B cell (primary cell): ENCODE measurements around the gene SZT2.

Experiments used
- CTCF ChIP-seq: fragments of 200-600 bp; IDR thresholded peaks from one replicate; pipeline ENCODE4 v1.8.0; 2022; ENCODE audit warnings: antibody characterized with exemption, mild to moderate bottlenecking
- EZH2 ChIP-seq: IDR thresholded peaks from 2 replicates; pipeline ENCODE4 v1.6.1; 2012; ENCODE audit warnings: borderline replicate concordance, low read depth, mild to moderate bottlenecking, moderate library complexity, low read length; ENCODE audit not compliant: insufficient read depth, poor library complexity, severe bottlenecking

DNA sequence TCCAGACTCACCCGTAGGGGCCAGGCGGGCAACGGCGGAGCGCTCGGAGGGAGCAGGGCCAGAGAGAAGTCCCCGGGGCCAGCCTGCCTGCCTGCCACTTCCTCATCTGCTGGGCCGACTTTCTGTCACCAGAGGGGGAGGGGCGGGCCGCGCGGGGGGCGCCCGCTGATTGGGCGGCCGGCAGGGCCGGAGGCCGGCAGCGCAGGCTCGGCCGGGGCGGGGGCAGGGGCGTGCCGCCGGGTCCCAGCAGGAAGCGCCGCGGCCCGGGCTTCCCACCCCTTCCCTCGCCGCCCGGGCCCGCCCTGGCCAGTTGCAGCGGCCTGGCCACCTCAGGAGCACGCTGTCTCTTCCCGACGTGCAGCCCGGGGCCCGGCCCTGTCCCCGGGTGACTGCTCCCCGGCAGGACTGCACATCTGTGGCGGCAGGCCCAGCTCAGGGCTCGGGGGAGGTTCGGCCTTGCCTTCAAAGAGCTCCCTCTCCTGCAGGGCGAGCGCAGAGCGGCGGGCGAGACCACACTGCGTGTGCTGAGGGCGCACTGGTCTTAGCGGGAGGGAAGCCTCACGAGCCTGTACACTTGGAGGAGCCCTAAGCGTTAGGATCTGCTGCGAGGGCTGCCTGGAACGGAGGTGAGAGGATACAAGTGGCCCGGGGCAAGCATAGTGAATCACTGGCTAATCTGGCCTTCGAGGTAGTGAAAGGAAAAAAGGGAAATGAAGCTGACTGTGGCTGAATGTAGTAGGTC is 21.6 kb upstream of the SZT2 start, which contains the start of gene ELOVL1:
- peak; percentile 13 for TF ChIP-seq CTCF
- no peak for TF ChIP-seq EZH2
